Mucosa of descending colon (tissue), 3 donors: ENCODE data around the gene MRPS15. TPM values are rescaled to one million over a fixed set of nuclear protein-coding genes. Genes with fewer than 3 reads are reported as not detected.

Experiments
- ATAC-seq: fragments of 200-7000 bp; cut with Tn5 transposase; one replicate; pipeline ENCODE4 v1.9.1; 2020; ENCODE audit warnings: mild to moderate bottlenecking, moderate library complexity
- DNase-seq, 3 donors: peaks; one replicate each; pipeline ENCODE4 v3.0.0-alpha.2; 2020
- H3K36me3 ChIP-seq: fragments of 200-600 bp; one replicate; pipeline ENCODE4 v1.8.0; 2021; ENCODE audit warnings: low read depth, mild to moderate bottlenecking
- H3K4me1 ChIP-seq: fragments of 200-600 bp; one replicate; pipeline ENCODE4 v1.8.0; 2021; ENCODE audit warnings: low read depth, mild to moderate bottlenecking
- H3K4me3 ChIP-seq: fragments of 200-600 bp; one replicate; pipeline ENCODE4 v1.8.0; 2021; ENCODE audit warnings: mild to moderate bottlenecking
- H3K9me3 ChIP-seq: fragments of 200-600 bp; one replicate; pipeline ENCODE4 v1.8.0; 2021; ENCODE audit warnings: mild to moderate bottlenecking
- CTCF ChIP-seq: fragments of 200-600 bp; IDR thresholded peaks from one replicate; pipeline ENCODE4 v1.8.0; 2022; ENCODE audit warnings: antibody characterized with exemption, mild to moderate bottlenecking
- intact Hi-C, 2 donors: fragments of 100-400 bp; cut with DNase I in 1 of 2; cut with micrococcal nuclease in 1 of 2; formaldehyde crosslinking; loops; one replicate each; pipeline versions ENCODE4 v1.11.0 to v1.11.1; 2022; cut with DNase I, micrococcal nuclease
- total RNA-seq, 3 donors: library from RNA; stranded (reverse); fragmentation: NEBNext Ultra II Directional in 2 of 3; extraction: Animal tissue kit (Norgen Biotek cat#: 25700) in 2 of 3; gene quantifications; one replicate each; pipeline versions ENCODE4 v1.2.1 to v1.2.4, GENCODE V29; 2021 to 2023
- donor health status: DM: no; HTN: no; CAD: no; lungs with moderate emphysema.
- donor health status: DM: no; HTN: no; CAD: no.
- donor health status: DM: no; HTN: yes; CAD: no.

The MRPS15 gene
- total RNA-seq, 3 donors from 2014 or later: 48.4 to 59.4 (median 54.9) TPM

- intact Hi-C loops: no loop called here
- peak; percentile 31 to 75 (median 41) for DNase-seq
Measured at GRCh38 chr1:36486439-36487335, 22.5 kb upstream of the MRPS15 start.

GRCh38 chr1:36486093-36486438, 21.9 kb upstream of the MRPS15 start:
- Histone ChIP-seq H3K4me3 (no peak overlapping the region), H3K4me1 (no peaks in the 10 kb centered on the region), H3K9me3 (no peaks in the 10 kb centered on the region), H3K36me3 (no peaks in the 10 kb centered on the region)
- DNase-seq (no peak), ATAC-seq (no peak)
- intact Hi-C loops: no loop called here
- TF ChIP-seq CTCF: no peak

More at GRCh38 chr1:36486439-36487335, 22.5 kb upstream of the MRPS15 start:
- TF ChIP-seq CTCF: no peak
- Histone ChIP-seq H3K4me3 (no peak overlapping the region), H3K9me3 (no peaks in the 10 kb centered on the region), H3K36me3 (no peaks in the 10 kb centered on the region), H3K4me1 (no peaks in the 10 kb centered on the region)
- ATAC-seq: peak; percentile 82

- H3K4me3 ChIP-seq: no peak overlapping the region
- no peaks in the 10 kb centered on the region for H3K4me1 ChIP-seq
- H3K36me3 ChIP-seq: no peaks in the 10 kb centered on the region
- ATAC-seq (no peak), DNase-seq (no peak)
- intact Hi-C loops: no loop called here
- TF ChIP-seq CTCF: no peak
- no peaks in the 10 kb centered on the region for H3K9me3 ChIP-seq
Measured at GRCh38 chr1:36484099-36484498, 19.9 kb upstream of the MRPS15 start.

- Histone ChIP-seq H3K9me3 (no peaks in the 10 kb centered on the region), H3K4me3 (no peak within 1 kb of the TSS), H3K36me3 (no peaks in the 10 kb centered on the region), H3K4me1 (no peaks in the 10 kb centered on the region)
- no peak for TF ChIP-seq CTCF
- DNase-seq (no peak), ATAC-seq (no peak)
- intact Hi-C loops: no loop called here
Measured at GRCh38 chr1:36482724-36483388, 18.7 kb upstream of the MRPS15 start, which contains the start of gene CSF3R. TSS of gene CSF3R (minus strand) at chr1:36482913. CDS start at chr1:36479496, 3,417 bp downstream.

GRCh38 chr1:36481771-36482723, 17.9 kb upstream of the MRPS15 start:
- DNase-seq (no peak), ATAC-seq (no peak)
- intact Hi-C loops: no loop called here
- H3K4me3 ChIP-seq: no peak overlapping the region
- H3K9me3 ChIP-seq: no peaks in the 10 kb centered on the region
- no peak for TF ChIP-seq CTCF
- no peaks in the 10 kb centered on the region for H3K4me1 ChIP-seq
- H3K36me3 ChIP-seq: no peaks in the 10 kb centered on the region
